ENCODE data around the gene CDK14. TPM values are rescaled to one million over a fixed set of nuclear protein-coding genes. Genes with fewer than 3 reads are reported as not detected.
A peak's percentile ranks its signal among the peaks of the same experiment; 100 is the strongest.

The CDK14 gene
- total RNA-seq, 1 experiment from 2014 or later: 57.9 TPM

DNA sequence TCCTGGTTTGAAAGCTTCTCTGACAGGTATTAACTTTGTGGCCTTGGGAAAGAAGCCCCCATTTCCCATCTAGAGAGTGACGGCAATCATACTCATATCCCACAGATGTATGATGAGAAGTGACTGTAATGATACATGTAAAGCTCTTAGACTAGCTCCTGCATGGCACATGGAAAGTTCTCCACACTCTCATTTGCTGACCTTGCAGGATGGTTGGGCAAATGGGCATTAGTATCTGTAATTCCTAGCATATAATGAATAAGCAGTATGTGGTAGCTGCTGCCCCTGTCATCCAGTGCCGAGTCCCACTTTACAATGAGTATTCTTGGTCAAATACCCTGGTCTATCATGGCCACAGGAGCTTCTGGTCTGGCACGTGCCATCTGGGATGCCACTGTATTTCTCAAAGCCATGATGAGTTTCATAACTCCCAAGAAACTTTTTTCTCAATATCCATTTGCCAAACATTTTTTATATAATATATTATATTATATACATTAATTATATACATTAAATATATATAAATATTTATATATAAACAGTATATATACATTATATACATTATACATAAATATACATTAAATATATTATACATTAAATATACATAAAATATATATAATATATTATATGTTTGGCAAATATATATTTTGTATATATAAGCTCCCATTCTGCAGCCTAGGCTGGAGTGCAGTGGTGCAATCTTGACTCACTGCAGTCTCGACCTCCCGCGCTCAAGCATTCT, 561.6 kb downstream of the CDK14 start:
- H3K9me3 Mint-ChIP-seq: no peaks in the 10 kb centered on the region
- no peaks in the 10 kb centered on the region for H3K27me3 Mint-ChIP-seq (ENCODE audit: low read depth)
- H3K36me3 Mint-ChIP-seq: no peaks in the 10 kb centered on the region
- ChIA-PET POLR2A (no interaction called here), CTCF (no interaction called here)
- H3K27ac Mint-ChIP-seq: no peak overlapping the region
- H3K4me1 Mint-ChIP-seq: no peaks in the 10 kb centered on the region
- ATAC-seq (no peak), DNase-seq (ENCODE audit: low spot score) (no peak)
- TF ChIP-seq ZNF219 (CRISPR knock-in tag; IDR thresholded peaks at IDR 0.05; ENCODE audit: borderline replicate concordance) (no peak), HMGA2 (CRISPR knock-in tag; IDR thresholded peaks at IDR 0.05) (peak; percentile 96; the same call in 1 of the 2 replicates)
- H3K4me3 Mint-ChIP-seq: no peak overlapping the region

DNA sequence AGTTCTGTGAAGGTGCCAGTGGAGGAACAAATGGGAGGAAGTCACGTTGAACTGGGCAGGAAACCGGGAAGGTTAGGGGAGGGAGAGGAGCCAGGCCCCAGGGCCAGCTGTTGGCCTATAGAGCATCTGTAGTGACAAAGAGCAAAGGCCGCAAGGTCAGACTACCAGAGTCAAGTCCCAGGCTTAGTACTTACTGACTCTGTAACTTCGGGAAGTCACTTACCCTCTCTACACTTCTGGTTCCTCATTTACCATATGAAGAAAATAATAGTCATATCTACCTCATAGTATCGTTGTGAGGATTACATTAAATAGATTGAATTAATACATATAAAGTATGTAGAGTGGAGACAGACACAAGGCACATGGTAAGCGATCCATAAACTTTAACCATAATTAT, 566.3 kb downstream of the CDK14 start:
- ATAC-seq (no peak), DNase-seq (ENCODE audit: low spot score) (no peak)
- no peaks in the 10 kb centered on the region for H3K4me1 Mint-ChIP-seq
- peaks cover 2% of the 10 kb centered on the region; the same call in 1 of the 2 replicates for H3K27me3 Mint-ChIP-seq (ENCODE audit: low read depth)
- H3K27ac Mint-ChIP-seq: no peak overlapping the region
- no peaks in the 10 kb centered on the region for H3K9me3 Mint-ChIP-seq
- TF ChIP-seq, protein P1, sequence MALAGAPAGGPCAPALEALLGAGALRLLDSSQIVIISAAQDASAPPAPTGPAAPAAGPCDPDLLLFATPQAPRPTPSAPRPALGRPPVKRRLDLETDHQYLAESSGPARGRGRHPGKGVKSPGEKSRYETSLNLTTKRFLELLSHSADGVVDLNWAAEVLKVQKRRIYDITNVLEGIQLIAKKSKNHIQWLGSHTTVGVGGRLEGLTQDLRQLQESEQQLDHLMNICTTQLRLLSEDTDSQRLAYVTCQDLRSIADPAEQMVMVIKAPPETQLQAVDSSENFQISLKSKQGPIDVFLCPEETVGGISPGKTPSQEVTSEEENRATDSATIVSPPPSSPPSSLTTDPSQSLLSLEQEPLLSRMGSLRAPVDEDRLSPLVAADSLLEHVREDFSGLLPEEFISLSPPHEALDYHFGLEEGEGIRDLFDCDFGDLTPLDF (CRISPR knock-in tag; IDR thresholded peaks at IDR 0.05): no peak
- TF ChIP-seq, protein P2, sequence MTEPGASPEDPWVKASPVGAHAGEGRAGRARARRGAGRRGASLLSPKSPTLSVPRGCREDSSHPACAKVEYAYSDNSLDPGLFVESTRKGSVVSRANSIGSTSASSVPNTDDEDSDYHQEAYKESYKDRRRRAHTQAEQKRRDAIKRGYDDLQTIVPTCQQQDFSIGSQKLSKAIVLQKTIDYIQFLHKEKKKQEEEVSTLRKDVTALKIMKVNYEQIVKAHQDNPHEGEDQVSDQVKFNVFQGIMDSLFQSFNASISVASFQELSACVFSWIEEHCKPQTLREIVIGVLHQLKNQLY (CRISPR knock-in tag; IDR thresholded peaks at IDR 0.05): no peak
- TF ChIP-seq NFYB (CRISPR knock-in tag; conservative IDR thresholded peaks at IDR 0.05; ENCODE audit: low read depth) (no peak), HMGA2 (CRISPR knock-in tag; IDR thresholded peaks at IDR 0.05) (no peak), SOX15 (CRISPR knock-in tag; IDR thresholded peaks at IDR 0.05) (no peak)
- TF ChIP-seq, protein P3, sequence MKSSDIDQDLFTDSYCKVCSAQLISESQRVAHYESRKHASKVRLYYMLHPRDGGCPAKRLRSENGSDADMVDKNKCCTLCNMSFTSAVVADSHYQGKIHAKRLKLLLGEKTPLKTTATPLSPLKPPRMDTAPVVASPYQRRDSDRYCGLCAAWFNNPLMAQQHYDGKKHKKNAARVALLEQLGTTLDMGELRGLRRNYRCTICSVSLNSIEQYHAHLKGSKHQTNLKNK (CRISPR knock-in tag; IDR thresholded peaks at IDR 0.05): no peak
- TF ChIP-seq, protein P4, sequence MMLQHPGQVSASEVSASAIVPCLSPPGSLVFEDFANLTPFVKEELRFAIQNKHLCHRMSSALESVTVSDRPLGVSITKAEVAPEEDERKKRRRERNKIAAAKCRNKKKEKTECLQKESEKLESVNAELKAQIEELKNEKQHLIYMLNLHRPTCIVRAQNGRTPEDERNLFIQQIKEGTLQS (CRISPR knock-in tag; conservative IDR thresholded peaks at IDR 0.05): no peak
- POLR2A ChIA-PET: no interaction called here
- H3K4me3 Mint-ChIP-seq: no peak overlapping the region
- no peaks in the 10 kb centered on the region for H3K36me3 Mint-ChIP-seq
- CTCF ChIA-PET: no interaction called here

DNA sequence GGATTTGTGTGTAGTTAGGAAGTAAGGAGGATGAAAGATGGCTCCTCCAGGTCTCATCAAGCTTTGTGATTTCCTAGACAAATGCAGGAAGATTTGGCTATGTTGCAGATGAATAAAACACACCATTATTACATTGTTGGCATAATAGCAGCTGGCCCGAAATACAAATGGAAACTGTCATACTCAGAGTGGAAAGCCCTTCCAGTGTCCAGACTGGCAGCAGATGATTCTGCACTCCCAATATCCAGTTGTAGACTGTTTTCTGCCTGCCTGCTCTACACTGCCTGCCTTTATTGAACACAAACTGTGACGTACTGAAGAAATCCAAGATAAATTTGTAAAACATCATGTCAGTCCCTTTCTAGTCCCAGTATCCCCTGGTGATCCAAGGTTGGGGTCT, 568.4 kb downstream of the CDK14 start:
- H3K36me3 Mint-ChIP-seq: no peaks in the 10 kb centered on the region
- no peak overlapping the region for H3K27ac Mint-ChIP-seq
- no peaks in the 10 kb centered on the region for H3K9me3 Mint-ChIP-seq
- peaks cover 8% of the 10 kb centered on the region for H3K4me1 Mint-ChIP-seq
- CTCF ChIA-PET: no interaction called here
- H3K4me3 Mint-ChIP-seq: no peak overlapping the region
- ATAC-seq (no peak), DNase-seq (ENCODE audit: low spot score) (no peak)
- TF ChIP-seq PRRX2 (CRISPR knock-in tag; IDR thresholded peaks at IDR 0.05): no peak
- TF ChIP-seq, protein P5, sequence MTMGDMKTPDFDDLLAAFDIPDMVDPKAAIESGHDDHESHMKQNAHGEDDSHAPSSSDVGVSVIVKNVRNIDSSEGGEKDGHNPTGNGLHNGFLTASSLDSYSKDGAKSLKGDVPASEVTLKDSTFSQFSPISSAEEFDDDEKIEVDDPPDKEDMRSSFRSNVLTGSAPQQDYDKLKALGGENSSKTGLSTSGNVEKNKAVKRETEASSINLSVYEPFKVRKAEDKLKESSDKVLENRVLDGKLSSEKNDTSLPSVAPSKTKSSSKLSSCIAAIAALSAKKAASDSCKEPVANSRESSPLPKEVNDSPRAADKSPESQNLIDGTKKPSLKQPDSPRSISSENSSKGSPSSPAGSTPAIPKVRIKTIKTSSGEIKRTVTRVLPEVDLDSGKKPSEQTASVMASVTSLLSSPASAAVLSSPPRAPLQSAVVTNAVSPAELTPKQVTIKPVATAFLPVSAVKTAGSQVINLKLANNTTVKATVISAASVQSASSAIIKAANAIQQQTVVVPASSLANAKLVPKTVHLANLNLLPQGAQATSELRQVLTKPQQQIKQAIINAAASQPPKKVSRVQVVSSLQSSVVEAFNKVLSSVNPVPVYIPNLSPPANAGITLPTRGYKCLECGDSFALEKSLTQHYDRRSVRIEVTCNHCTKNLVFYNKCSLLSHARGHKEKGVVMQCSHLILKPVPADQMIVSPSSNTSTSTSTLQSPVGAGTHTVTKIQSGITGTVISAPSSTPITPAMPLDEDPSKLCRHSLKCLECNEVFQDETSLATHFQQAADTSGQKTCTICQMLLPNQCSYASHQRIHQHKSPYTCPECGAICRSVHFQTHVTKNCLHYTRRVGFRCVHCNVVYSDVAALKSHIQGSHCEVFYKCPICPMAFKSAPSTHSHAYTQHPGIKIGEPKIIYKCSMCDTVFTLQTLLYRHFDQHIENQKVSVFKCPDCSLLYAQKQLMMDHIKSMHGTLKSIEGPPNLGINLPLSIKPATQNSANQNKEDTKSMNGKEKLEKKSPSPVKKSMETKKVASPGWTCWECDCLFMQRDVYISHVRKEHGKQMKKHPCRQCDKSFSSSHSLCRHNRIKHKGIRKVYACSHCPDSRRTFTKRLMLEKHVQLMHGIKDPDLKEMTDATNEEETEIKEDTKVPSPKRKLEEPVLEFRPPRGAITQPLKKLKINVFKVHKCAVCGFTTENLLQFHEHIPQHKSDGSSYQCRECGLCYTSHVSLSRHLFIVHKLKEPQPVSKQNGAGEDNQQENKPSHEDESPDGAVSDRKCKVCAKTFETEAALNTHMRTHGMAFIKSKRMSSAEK (CRISPR knock-in tag; IDR thresholded peaks at IDR 0.05; ENCODE audit: borderline replicate concordance): no peak
- no peak for TF ChIP-seq TEAD1 (CRISPR knock-in tag; IDR thresholded peaks at IDR 0.05)
- no peak for TF ChIP-seq RELA (CRISPR knock-in tag; IDR thresholded peaks at IDR 0.05; ENCODE audit: borderline replicate concordance)
- POLR2A ChIA-PET: no interaction called here
- H3K27me3 Mint-ChIP-seq (ENCODE audit: low read depth): peaks cover 15% of the 10 kb centered on the region
